Thymus (tissue), 11 donors: ENCODE results near the gene TPI1. TPM values are rescaled to one million over a fixed set of nuclear protein-coding genes. Genes with fewer than 3 reads are reported as not detected.
A peak's percentile ranks its signal among the peaks of the same experiment; 100 is the strongest.
"Not testable (repeated sequence)": the region's sequence is repeated elsewhere in the genome, so short reads cannot be mapped to it uniquely, and the experiment has no call there.

Source experiments
- DNase-seq, 9 donors: peaks; one replicate each; pipeline ENCODE4 v3.0.0-alpha.2; 2013; ENCODE audit warnings: low spot score in 9 of 9, low read depth in 6 of 9, missing footprints in 1 of 9
- H3K27ac ChIP-seq, 2 donors: one replicate each; pipeline ENCODE4 v1.5.1; 2013; ENCODE audit warnings: control low read depth in 1 of 2, low read depth in 1 of 2, low read length in 1 of 2, mild to moderate bottlenecking in 1 of 2, moderate library complexity in 1 of 2
- H3K27me3 ChIP-seq, 2 donors: one replicate each; pipeline ENCODE4 v1.5.1; 2013; ENCODE audit warnings: low read length in 1 of 2; ENCODE audit not compliant: control insufficient read depth in 2 of 2, insufficient read depth in 1 of 2
- H3K36me3 ChIP-seq, 2 donors: one replicate each; pipeline ENCODE4 v1.5.1; 2013; ENCODE audit warnings: low read length in 1 of 2, mild to moderate bottlenecking in 1 of 2, moderate library complexity in 1 of 2; ENCODE audit not compliant: control insufficient read depth in 2 of 2, insufficient read depth in 2 of 2
- H3K4me1 ChIP-seq, 2 donors: one replicate each; pipeline ENCODE4 v1.5.1; 2013; ENCODE audit warnings: low read length in 2 of 2; ENCODE audit not compliant: control insufficient read depth in 2 of 2, insufficient read depth in 2 of 2
- H3K4me3 ChIP-seq, 2 donors: one replicate each; pipeline ENCODE4 v1.5.1; 2013; ENCODE audit warnings: low read length in 2 of 2, control low read depth in 1 of 2, mild to moderate bottlenecking in 1 of 2
- H3K9me3 ChIP-seq, 2 donors: one replicate each; pipeline ENCODE4 v1.5.1; 2013; ENCODE audit warnings: low read length in 1 of 2, mild to moderate bottlenecking in 1 of 2; ENCODE audit not compliant: control insufficient read depth in 2 of 2, insufficient read depth in 1 of 2
- WGBS: extraction: QIAGEN DNeasy Blood & Tissue Kit; methylation state at CpG from one replicate; pipeline ENCODE4 v1.1.7; 2013; 5-methylcytosine and 5-hydroxymethylcytosine counted together
- polyA plus RNA-seq: library from polyadenylated mRNA; stranded (reverse); fragments of 200-250 nt; gene quantifications from one replicate; pipeline ENCODE4 v1.2.3, GENCODE V29; 2013
- total RNA-seq: library from RNA; stranded (reverse); fragments of 120-200 nt; gene quantifications from one replicate; pipeline ENCODE4 v1.2.4, GENCODE V29; 2013
- donor health status: healthy.

TPI1 gene
- total and polyA plus RNA-seq, 2 donors: 282 to 628 TPM

- not testable (repeated sequence) for H3K4me3 ChIP-seq, H3K27ac ChIP-seq, H3K4me1 ChIP-seq, H3K9me3 ChIP-seq, H3K27me3 ChIP-seq, DNase-seq
- peaks cover 12 to 15% of the 10 kb centered on the region in 2 donors for H3K36me3 ChIP-seq
- 96% methylated on average over 11 of the region's 11 CpGs for WGBS
Observed at GRCh38 chr12:6879824-6880223, 12.5 kb downstream of the TPI1 start.

GRCh38 chr12:6883252-6883651 is 15.9 kb downstream of the TPI1 start:
- over 99% methylated on average over 5 of the region's 5 CpGs for WGBS
- Histone ChIP-seq H3K36me3 (peaks cover 9 to 19% of the 10 kb centered on the region in 2 donors), H3K4me3 (no peak overlapping the region), H3K27ac (no peak overlapping the region), H3K4me1 (no peaks in the 10 kb centered on the region), H3K9me3 (no peaks in the 10 kb centered on the region), H3K27me3 (no peaks in the 10 kb centered on the region)
- DNase-seq: no peak

GRCh38 chr12:6883683-6884082 is 16.4 kb downstream of the TPI1 start:
- WGBS: 98% methylated on average over 11 of the region's 11 CpGs
- no peak overlapping the region for H3K27ac ChIP-seq

GRCh38 chr12:6884539-6884938 is 17.2 kb downstream of the TPI1 start:
- 94% methylated on average over 22 of the region's 22 CpGs for WGBS
- H3K27ac ChIP-seq: no peak overlapping the region
- no peak for DNase-seq

More at GRCh38 chr12:6883683-6884082, 16.4 kb downstream of the TPI1 start:
- Histone ChIP-seq H3K4me3 (no peak overlapping the region), H3K36me3 (peaks cover 9 to 19% of the 10 kb centered on the region in 2 donors), H3K9me3 (no peaks in the 10 kb centered on the region), H3K27me3 (no peaks in the 10 kb centered on the region), H3K4me1 (no peaks in the 10 kb centered on the region)
- DNase-seq: no peak

GRCh38 chr12:6886206-6886999 is 19.1 kb downstream of the TPI1 start:
- not testable (repeated sequence) for H3K27ac ChIP-seq, H3K4me3 ChIP-seq, H3K27me3 ChIP-seq, DNase-seq, H3K9me3 ChIP-seq
- peaks cover 9 to 19% of the 10 kb centered on the region in 2 donors for H3K36me3 ChIP-seq
- peaks cover 4 to 10% of the 10 kb centered on the region in 2 donors for H3K4me1 ChIP-seq
- 81% methylated on average over 12 of the region's 15 CpGs for WGBS

More at GRCh38 chr12:6884539-6884938, 17.2 kb downstream of the TPI1 start:
- H3K4me3 ChIP-seq: no peak overlapping the region
- H3K4me1 ChIP-seq: no peaks in the 10 kb centered on the region
- no peaks in the 10 kb centered on the region for H3K9me3 ChIP-seq
- H3K27me3 ChIP-seq: no peaks in the 10 kb centered on the region
- H3K36me3 ChIP-seq: peaks cover 9 to 19% of the 10 kb centered on the region in 2 donors

- Histone ChIP-seq H3K9me3 (no peaks in the 10 kb centered on the region), H3K27ac (no peak overlapping the region), H3K36me3 (peaks cover 9 to 19% of the 10 kb centered on the region in 2 donors), H3K27me3 (no peaks in the 10 kb centered on the region), H3K4me1 (peaks cover 8 to 19% of the 10 kb centered on the region in 2 donors), H3K4me3 (no peak overlapping the region)
- DNase-seq: no peak
- WGBS: 95% methylated on average over 8 of the region's 8 CpGs
Observed at GRCh38 chr12:6887460-6887859, 20.1 kb downstream of the TPI1 start.

GRCh38 chr12:6888360-6888759 is 21.0 kb downstream of the TPI1 start:
- H3K4me1 ChIP-seq: peaks cover 8 to 19% of the 10 kb centered on the region in 2 donors
- H3K4me3 ChIP-seq: no peak overlapping the region
- H3K36me3 ChIP-seq: peaks cover 9 to 18% of the 10 kb centered on the region in 2 donors
- 98% methylated on average over 2 of the region's 2 CpGs for WGBS
- no peaks in the 10 kb centered on the region for H3K27me3 ChIP-seq
- H3K9me3 ChIP-seq: no peaks in the 10 kb centered on the region
- no peak for DNase-seq
- no peak overlapping the region for H3K27ac ChIP-seq

- not testable (repeated sequence) for H3K27me3 ChIP-seq, H3K27ac ChIP-seq, H3K9me3 ChIP-seq, DNase-seq, H3K4me3 ChIP-seq
- WGBS: 94% methylated on average over 7 of the region's 7 CpGs
- Histone ChIP-seq H3K36me3 (peaks cover 6 to 14% of the 10 kb centered on the region in 2 donors), H3K4me1 (peaks cover 8 to 19% of the 10 kb centered on the region in 2 donors)
Observed at GRCh38 chr12:6888794-6889193, 21.5 kb downstream of the TPI1 start.

- Histone ChIP-seq H3K27ac (peak overlapping the region in 1 of 2 donors; percentile 90), H3K4me1 (peaks cover 8 to 19% of the 10 kb centered on the region in 2 donors)
- H3K36me3 ChIP-seq, H3K9me3 ChIP-seq, H3K4me3 ChIP-seq, H3K27me3 ChIP-seq, DNase-seq: not testable (repeated sequence)
- WGBS: 98% methylated on average over 21 of the region's 21 CpGs
Observed at GRCh38 chr12:6889775-6890573, 22.6 kb downstream of the TPI1 start.
